A673 (cell line): ENCODE results near the gene VTA1.

Experiments used
- EZH2 ChIP-seq: fragments of 200-600 bp; sonication (generic); IDR thresholded peaks from 2 replicates; pipeline ENCODE4 v1.6.1; 2017; ENCODE audit warnings: borderline replicate concordance, low read depth, mild to moderate bottlenecking, mixed read lengths, antibody characterized with exemption, low read length; ENCODE audit not compliant: poor library complexity, severe bottlenecking
- TF ChIP-seq, protein P1 (sequence below): fragments of 300-800, 200-600 bp; sonication (generic); conservative IDR thresholded peaks from 2 replicates; pipeline ENCODE4 v1.5.1; 2017; ENCODE audit warnings: low read depth, mild to moderate bottlenecking, antibody characterized with exemption, low read length, moderate library complexity, mixed read lengths

DNA sequence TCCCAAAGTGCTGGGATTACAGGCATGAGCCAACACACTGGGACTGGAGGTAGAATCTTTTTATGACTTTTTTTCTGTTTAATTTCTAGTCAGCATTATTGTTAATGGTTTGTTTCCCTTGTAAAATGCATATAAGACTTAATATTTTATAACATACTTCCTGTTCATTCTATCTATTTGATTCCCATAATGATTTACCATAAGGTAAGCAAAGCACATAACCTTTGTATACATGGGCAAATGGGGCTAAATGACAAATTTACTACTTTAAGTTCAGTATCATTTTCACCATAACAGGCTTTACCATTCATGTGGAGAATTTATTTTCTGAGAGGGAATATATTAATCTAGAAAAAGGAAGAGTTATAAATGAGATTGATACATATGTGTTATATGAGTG lies 24.3 kb downstream of the VTA1 start:
- TF ChIP-seq, protein P1, sequence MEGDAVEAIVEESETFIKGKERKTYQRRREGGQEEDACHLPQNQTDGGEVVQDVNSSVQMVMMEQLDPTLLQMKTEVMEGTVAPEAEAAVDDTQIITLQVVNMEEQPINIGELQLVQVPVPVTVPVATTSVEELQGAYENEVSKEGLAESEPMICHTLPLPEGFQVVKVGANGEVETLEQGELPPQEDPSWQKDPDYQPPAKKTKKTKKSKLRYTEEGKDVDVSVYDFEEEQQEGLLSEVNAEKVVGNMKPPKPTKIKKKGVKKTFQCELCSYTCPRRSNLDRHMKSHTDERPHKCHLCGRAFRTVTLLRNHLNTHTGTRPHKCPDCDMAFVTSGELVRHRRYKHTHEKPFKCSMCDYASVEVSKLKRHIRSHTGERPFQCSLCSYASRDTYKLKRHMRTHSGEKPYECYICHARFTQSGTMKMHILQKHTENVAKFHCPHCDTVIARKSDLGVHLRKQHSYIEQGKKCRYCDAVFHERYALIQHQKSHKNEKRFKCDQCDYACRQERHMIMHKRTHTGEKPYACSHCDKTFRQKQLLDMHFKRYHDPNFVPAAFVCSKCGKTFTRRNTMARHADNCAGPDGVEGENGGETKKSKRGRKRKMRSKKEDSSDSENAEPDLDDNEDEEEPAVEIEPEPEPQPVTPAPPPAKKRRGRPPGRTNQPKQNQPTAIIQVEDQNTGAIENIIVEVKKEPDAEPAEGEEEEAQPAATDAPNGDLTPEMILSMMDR = no peak
- no peak for TF ChIP-seq EZH2
